ENCODE measurements around the gene FMO2. TPM values are rescaled to one million over a fixed set of nuclear protein-coding genes. Genes with fewer than 3 reads are reported as not detected.

FMO2 gene
- polyA plus RNA-seq, 1 donor (not counting 4 experiments of a cell fraction or from before 2014, with no cell fraction given) = 0.05 TPM

DNA sequence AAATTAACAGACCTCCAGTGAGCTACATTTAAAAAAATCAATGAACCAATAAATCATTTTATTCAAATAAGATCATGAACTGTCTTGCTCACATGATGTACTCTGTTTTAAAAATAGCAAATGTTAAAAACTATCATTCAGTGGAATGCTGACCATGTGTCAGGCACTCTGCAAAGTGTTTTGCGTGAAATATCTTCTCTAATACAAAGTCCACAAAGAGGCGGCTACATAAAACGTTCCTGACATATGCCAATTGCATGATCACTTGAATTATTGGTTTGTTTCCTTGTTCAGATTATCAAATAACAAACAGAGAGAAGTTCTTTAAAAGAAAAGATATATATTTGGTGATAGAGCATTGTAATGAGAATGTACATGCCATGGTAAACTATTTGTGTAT, 10.7 kb downstream of the FMO2 start:
- Histone ChIP-seq H3K4me2 (ENCODE audit: control insufficient read depth, extremely low read depth, insufficient read depth, low read depth, low read length) (no peak overlapping the region), H3K4me1 (ENCODE audit: control insufficient read depth, extremely low read depth, insufficient read depth, low read length) (no peaks in the 10 kb centered on the region), H4K20me1 (ENCODE audit: control insufficient read depth, extremely low read depth, insufficient read depth, low read length) (no peaks in the 10 kb centered on the region), H3K4me3 (ENCODE audit: control insufficient read depth in 2 of 3, extremely low read depth in 1 of 3, insufficient read depth in 2 of 3, low read depth in 1 of 3, low read length in 3 of 3) (no peak overlapping the region), H3K9me3 (ENCODE audit: control insufficient read depth, low read depth, low read length) (no peaks in the 10 kb centered on the region), H2AFZ (ENCODE audit: control insufficient read depth, low read length) (no peak overlapping the region), H3K36me3 (ENCODE audit: control insufficient read depth in 2 of 2, extremely low read depth in 1 of 2, insufficient read depth in 2 of 2, low read length in 2 of 2) (no peaks in the 10 kb centered on the region), H3K9me1 (ENCODE audit: control insufficient read depth, extremely low read depth, insufficient read depth, low read length) (no peaks in the 10 kb centered on the region), H3K27me3 (ENCODE audit: control insufficient read depth, extremely low read depth, insufficient read depth, low read length) (no peaks in the 10 kb centered on the region), H3K9ac (ENCODE audit: control insufficient read depth, extremely low read depth, insufficient read depth, low read length) (no peak overlapping the region), H3K79me2 (ENCODE audit: control insufficient read depth, insufficient read depth, low read length) (no peaks in the 10 kb centered on the region), H3K27ac (ENCODE audit: control insufficient read depth, insufficient read depth, low read length) (no peak overlapping the region)
- TF ChIP-seq, protein P1, sequence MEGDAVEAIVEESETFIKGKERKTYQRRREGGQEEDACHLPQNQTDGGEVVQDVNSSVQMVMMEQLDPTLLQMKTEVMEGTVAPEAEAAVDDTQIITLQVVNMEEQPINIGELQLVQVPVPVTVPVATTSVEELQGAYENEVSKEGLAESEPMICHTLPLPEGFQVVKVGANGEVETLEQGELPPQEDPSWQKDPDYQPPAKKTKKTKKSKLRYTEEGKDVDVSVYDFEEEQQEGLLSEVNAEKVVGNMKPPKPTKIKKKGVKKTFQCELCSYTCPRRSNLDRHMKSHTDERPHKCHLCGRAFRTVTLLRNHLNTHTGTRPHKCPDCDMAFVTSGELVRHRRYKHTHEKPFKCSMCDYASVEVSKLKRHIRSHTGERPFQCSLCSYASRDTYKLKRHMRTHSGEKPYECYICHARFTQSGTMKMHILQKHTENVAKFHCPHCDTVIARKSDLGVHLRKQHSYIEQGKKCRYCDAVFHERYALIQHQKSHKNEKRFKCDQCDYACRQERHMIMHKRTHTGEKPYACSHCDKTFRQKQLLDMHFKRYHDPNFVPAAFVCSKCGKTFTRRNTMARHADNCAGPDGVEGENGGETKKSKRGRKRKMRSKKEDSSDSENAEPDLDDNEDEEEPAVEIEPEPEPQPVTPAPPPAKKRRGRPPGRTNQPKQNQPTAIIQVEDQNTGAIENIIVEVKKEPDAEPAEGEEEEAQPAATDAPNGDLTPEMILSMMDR (optimal IDR thresholded peaks at IDR 0.05 in 1 of 3, IDR thresholded peaks at IDR 0.05 in 1 of 3, conservative IDR thresholded peaks at IDR 0.05 in 1 of 3; ENCODE audit: extremely low read depth in 1 of 3, insufficient read depth in 2 of 3, low read length in 3 of 3) = no peak
- no peak for TF ChIP-seq EZH2 (IDR thresholded peaks at IDR 0.05; ENCODE audit: low read length)
- FAIRE-seq (no peak), DNase-seq (ENCODE audit: low read depth, low spot score) (no peak)
- dilution Hi-C loops (cut with MboI; ENCODE audit: extremely low pct_ligation_motif_present, low sequenced_read_pairs) = no loop called here

DNA sequence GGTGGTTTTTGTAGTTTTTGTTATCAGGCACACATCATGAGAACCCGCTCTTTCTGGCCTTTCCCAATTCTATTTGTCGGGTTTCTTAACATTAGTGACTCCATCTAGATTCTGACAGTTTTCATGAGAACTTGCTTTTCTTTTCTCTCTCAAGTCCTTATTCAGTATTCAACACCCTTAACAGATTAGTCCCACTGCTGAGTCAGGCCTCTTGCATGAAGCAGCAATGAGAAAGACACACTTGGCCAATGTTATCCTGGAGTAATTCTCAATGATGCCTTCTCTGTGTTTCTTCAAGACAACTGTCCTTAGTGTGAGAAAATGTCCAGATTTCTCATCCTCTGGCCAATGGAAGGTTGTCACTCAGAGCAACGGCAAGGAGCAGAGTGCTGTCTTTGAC, 11.3 kb downstream of the FMO2 start:
- Histone ChIP-seq H3K36me3 (ENCODE audit: control insufficient read depth in 2 of 2, extremely low read depth in 1 of 2, insufficient read depth in 2 of 2, low read length in 2 of 2) (no peaks in the 10 kb centered on the region), H4K20me1 (ENCODE audit: control insufficient read depth, extremely low read depth, insufficient read depth, low read length) (no peaks in the 10 kb centered on the region), H3K79me2 (ENCODE audit: control insufficient read depth, insufficient read depth, low read length) (no peaks in the 10 kb centered on the region), H3K4me2 (ENCODE audit: control insufficient read depth, extremely low read depth, insufficient read depth, low read depth, low read length) (no peak overlapping the region), H3K4me1 (ENCODE audit: control insufficient read depth, extremely low read depth, insufficient read depth, low read length) (no peaks in the 10 kb centered on the region), H2AFZ (ENCODE audit: control insufficient read depth, low read length) (no peak overlapping the region), H3K4me3 (ENCODE audit: control insufficient read depth in 2 of 3, extremely low read depth in 1 of 3, insufficient read depth in 2 of 3, low read depth in 1 of 3, low read length in 3 of 3) (no peak overlapping the region), H3K9ac (ENCODE audit: control insufficient read depth, extremely low read depth, insufficient read depth, low read length) (no peak overlapping the region), H3K9me1 (ENCODE audit: control insufficient read depth, extremely low read depth, insufficient read depth, low read length) (no peaks in the 10 kb centered on the region), H3K27me3 (ENCODE audit: control insufficient read depth, extremely low read depth, insufficient read depth, low read length) (no peaks in the 10 kb centered on the region), H3K9me3 (ENCODE audit: control insufficient read depth, low read depth, low read length) (no peaks in the 10 kb centered on the region), H3K27ac (ENCODE audit: control insufficient read depth, insufficient read depth, low read length) (no peak overlapping the region)
- TF ChIP-seq, protein P1 (optimal IDR thresholded peaks at IDR 0.05 in 1 of 3, IDR thresholded peaks at IDR 0.05 in 1 of 3, conservative IDR thresholded peaks at IDR 0.05 in 1 of 3; ENCODE audit: extremely low read depth in 1 of 3, insufficient read depth in 2 of 3, low read length in 3 of 3) = no peak
- no peak for TF ChIP-seq EZH2 (IDR thresholded peaks at IDR 0.05; ENCODE audit: low read length)
- FAIRE-seq (no peak), DNase-seq (ENCODE audit: low read depth, low spot score) (no peak)
- dilution Hi-C loops (cut with MboI; ENCODE audit: extremely low pct_ligation_motif_present, low sequenced_read_pairs) = no loop called here
